GM21825 (cell line): Measurements from ENCODE around the gene BCL10.

Source experiments
- ATAC-seq: cut with Tn5 transposase; IDR thresholded peaks from one replicate; pipeline ENCODE4 v1.9.1; 2021; ENCODE audit warnings: mild to moderate bottlenecking, moderate library complexity; ENCODE audit not compliant: unreplicated experiment

The BCL10 gene

GRCh38 chr1:85276215-85276977 is at the start of gene BCL10:
BCL10 (minus strand) TSS chr1:85276632; CDS start chr1:85276352, 280 bp downstream.
- ATAC-seq, result peak; percentile 96

- no peak for ATAC-seq
These were observed 49.5 kb upstream of the BCL10 start for GRCh38 chr1:85325920-85326319.

DNA sequence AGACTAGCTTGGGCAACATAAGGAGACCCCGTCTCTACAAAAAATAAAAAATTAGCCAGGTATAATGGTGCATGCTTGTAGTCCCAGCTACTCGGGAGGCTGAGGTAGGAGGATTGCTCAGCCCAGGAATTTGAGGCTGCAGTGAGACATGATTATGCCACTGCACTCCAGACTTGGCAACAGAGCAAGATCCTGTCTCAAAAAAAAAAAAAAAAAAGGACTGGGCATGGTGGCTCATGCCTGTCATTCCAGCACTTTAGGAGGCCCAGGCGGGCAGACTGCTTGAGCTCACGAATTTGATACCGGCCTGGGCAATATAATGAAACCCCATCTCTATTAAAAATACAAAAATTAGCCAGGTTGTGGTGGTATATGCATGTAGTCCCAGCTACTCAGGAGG is 47.3 kb upstream of the BCL10 start:
- no peak for ATAC-seq

DNA sequence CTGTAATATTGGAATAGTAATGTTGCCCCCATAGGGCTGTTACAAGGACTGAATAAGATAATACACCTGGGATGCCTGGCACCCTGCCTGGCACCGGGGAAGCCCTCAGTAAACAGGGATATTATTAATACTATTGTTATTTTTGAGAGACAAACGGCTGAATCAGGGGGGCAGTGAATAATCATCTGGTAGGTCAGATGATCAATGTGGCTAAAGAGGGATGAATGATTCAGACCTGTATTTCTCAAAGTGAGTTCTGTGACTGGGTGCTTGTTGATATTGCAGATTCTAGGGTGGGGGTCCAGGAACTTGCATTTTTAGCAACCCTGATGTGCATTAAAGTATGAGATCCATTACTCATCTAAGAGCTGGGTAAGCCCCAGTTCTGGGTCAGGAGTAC is 46.2 kb upstream of the BCL10 start:
- no peak for ATAC-seq

DNA sequence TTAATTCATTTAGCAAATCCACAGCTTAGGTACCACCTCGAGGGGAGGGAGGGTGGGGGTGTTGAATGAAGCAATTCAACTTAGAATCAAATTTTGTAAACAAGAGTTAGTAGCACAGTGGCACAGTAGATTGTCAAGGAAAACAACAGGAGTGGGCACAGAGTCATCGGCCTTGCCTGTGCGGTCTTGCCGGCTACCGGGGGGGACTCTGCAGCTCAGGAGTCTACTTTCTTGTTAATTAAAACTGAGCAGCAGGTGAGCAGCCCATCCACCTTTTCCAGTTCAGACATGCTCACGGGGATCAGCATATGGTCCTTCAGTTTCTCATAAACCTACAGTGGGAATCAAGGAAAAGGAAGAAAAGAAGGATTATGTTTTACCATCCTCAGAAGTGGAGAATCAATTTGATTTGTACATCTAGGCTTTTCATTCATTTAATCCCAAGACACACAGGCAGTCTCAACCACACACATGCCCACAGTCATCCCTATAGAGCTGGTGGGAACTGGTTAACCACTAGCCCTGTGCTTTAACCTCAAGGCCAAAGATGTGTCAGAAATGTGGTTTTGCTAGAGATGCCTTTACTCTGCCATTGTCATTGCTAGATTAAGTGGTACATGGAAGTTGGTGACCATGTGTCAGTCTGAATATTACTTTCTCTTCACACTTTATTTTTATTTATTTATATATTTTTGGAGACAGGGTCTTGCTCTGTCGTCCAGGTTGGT is 45.0 kb upstream of the BCL10 start:
- peak; percentile 54 for ATAC-seq

- ATAC-seq, result no peak
These were observed 44.1 kb upstream of the BCL10 start for GRCh38 chr1:85320371-85321131.

DNA sequence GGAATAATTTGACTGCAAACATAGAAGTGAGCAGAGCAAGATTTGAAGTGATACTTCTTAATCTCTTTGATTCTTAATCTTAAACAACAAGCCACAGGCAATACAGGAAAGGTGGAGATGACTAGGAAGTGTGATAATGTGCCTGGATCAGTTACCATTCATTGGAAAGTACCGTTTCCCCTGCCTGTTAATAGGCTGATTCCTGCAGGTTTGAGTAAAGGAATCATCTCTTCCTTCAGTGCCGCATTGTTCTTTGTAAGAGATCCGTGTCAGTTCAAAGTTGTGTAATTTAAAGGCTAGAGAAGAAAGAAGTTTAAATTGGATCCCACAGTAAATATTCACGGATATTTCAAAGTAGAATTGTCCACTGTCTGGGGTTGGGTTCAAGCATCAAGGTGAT is 43.5 kb upstream of the BCL10 start:
- no peak for ATAC-seq

DNA sequence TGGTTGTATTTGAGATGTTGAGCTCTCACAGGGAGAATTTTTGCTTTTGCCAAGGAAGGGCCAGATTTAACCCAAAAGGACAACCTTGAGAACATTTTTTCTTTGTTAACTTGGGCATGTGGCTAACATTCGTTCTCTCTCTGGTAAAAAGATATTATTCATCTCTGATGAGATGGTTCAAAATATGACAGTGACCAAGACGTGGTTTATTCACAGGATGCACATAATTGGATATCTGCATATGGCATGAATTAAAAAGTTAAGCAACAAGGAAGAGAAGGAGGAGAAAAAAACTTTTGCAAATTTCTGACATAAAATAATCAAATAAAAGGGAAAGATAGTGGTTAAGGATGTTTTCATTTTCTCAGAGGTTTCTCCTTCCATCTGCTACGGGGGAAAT is 43.1 kb upstream of the BCL10 start:
- no peak for ATAC-seq

DNA sequence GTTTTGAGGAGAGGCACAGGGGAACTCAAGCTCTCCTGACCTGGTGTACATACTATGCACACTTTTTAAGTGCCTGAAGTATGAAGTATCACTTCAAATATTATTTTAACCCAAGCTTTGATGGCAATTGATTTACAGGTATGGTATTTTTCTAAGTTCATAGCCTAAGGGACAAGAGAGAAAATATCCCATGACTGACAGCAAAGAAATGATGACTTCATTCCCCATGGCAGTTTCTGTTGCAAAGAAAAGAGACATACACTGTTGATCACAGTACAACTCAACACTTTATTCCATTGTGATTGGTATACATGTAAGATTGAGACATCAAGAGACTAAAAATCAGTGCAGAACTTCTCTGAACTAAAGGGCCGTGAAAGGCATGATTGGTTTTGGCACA is 41.8 kb upstream of the BCL10 start:
- no peak for ATAC-seq

DNA sequence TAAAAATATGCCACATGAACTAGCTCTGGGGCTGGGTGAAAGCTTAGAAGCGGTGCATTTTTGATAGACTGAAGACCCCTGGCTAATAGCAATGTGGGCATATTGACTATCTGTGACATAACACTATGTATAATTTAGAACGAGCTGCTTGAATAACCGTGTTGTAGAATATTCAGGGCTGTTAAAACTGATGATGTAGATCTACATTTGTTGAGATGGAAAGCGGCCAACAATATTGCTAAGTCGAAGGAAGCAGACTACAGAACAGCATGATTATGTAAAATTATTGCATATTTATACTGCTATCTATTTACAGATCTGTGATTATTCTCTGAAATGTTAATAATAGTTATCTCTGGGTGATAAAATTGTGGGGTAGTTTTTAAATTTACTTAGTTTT is 41.1 kb upstream of the BCL10 start:
- no peak for ATAC-seq

DNA sequence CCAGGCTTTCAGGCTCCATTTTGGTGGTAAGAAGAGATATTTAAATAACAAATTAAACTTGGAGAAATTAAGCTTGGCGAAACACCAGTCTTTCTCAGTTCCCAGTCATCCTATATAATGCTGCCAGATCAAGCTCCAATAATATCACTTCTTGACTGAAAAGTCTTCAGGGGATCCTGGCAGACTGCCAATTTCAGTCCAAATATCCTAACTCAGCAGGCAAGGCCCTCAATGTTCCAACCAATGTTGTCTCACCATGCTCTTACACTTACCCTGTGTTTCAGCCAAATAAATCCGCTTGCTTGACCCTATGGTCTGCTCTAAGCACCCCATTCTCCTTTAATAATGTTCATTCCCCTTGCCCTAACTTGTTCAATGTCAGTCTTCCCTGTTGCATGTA is 39.9 kb upstream of the BCL10 start:
- no peak for ATAC-seq

- no peak for ATAC-seq
These were observed 39.4 kb upstream of the BCL10 start for GRCh38 chr1:85315789-85316188.

DNA sequence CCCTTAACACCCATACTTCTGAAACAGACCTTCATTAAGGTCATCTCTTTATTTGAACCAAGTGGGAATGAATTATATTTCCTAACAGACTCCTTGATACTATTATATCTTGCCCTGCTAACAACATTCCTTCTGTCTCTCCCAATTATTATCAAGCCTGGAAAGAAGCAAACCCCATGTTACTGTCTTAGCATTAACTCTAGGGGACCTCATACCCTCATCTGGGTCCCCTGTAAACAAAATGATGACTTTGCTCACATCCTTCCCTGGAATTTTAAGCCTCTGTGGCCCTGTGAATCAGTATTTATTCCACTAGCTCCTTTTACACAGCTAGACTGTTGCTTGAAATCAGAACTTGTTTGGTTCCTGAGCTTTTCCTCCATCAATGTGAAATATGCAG is 38.3 kb upstream of the BCL10 start:
- ATAC-seq, result no peak

DNA sequence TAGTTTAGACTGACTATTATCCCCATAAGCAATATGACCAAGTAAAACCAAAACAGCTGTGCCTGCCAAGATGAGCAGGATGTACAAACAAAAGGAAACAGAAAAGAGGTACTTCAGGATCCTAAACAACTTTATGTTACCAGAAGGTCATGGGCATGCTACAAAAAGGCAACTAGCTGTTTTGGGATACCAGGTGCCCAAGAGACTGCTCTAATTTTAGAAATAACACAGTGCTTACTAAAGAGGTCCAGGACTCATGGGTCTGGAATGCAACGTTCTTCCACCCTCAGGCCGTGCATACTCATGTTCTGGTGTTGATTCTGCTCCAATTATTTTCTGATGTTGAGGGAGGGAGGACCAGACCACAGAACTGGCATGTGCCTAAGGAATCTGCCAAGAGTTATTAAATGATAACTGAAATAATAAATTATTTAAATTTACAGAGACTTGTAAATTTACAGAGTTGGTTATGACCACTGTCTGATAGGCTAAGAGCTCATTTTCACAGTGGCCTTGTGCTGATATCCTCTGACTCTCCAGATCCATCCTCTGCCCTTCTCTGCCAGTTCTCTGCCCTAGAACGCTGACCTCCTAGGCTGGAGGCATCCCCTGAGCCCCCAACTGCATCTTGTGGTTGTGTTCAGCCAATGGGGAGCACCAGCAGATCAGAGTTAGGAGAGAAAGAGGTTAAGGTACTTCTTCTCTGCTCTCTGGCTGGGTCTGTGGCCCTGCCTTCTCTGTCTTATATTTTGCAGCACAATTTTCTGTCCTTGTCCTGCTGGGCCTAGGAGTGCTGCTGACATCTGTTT is 37.7 kb upstream of the BCL10 start:
- ATAC-seq, result no peak

DNA sequence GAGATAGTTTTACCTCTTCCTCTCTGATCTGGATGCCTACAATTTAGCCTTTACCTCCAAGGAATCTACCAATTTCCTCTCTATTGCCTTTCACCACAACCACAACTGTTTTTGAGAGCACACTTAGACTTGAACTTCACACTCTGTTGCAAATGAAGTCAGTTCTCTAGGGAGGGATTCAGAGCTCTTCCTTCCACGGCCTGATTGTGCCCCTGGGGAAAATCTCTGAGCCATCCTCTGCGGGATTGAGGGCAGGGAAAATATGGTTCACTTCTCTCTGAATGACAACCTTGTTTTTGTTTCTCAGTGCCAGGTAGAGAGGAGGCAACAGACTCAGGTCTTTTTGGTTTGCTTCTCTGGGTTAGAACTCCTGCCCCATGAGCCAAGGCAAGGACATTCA is 35.4 kb upstream of the BCL10 start:
- ATAC-seq, result no peak

DNA sequence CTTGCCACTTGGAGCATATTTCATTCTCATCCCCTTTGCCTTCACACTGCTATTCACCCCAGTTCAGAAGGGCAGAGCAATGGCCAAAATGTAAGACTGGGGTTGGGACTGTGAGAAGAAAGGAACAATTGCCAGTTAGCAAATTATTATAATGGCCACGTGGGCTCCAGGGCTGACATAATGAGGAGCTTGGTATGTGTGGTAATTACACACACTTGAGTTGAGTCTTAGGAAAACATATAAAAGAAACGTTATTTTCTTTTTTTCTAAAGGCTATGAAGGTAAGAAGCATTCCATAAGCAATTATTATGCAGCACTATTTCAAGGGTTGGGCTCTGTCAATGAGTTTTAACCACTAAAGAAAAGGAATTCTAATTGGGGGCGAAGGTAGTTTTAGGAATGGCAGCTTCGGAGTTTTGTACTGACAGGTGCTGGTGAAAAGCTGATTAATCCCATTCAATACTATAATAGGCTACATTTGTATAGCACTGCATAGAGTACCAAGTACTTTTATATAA is 32.5 kb upstream of the BCL10 start:
- no peak for ATAC-seq

DNA sequence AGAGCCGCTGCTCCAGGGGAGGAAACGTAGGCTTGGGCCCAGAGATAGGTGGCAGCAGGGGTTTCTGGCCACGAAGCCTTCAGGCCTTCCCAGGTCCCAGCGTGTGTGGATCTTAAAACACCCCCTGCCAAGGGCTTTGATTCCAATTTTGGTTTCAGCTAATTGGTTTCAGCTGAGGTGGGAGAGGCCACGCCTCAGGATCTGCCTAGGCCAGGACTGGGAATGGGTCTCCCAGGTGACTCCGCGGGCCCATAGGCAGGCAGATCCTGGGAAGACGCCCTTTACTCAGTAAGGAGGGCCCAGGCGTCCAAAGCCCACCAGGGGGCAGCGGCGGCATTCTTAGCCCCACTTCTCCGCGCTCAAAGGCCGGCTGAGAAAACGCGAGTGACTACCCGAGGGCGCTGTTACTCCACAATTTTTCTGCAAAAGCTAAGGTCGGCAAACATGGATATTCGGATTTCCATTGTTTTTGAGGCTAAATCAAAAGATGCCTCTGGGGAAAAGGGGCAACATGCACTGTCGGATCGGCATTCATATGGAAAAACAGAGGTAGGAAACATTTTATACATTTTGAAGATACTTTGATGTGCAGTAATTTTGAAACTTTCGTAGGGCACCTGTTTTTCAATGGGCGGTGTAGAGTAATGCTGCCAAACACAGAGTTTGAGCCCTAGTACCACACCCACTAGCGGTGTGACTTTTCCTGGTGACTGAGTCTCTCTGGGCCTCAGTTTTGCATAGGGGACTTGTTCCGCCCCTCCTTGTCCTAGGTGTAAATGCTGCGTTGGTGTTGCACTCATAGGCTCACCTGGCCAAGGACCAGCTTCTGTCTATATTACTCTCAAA is 31.8 kb upstream of the BCL10 start:
- peak; percentile 95 for ATAC-seq

DNA sequence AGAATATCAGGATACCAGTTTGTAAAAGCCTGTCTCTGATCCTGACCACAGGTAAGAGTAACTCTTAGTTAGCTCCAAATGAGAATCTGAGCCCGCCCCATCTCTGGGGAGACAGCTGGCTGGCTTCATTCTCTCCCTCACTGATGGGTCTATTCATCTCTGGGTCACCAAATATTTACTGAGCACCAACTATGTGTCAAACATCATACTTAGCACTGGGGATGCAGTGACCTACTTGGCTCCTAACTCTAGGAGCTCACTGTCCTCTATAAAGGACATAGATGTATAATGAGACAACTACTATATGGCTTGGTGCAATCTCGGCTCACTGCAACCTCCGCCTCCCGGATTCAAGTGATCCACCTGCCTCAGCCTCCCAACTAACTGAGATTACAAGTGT is 29.8 kb upstream of the BCL10 start:
- ATAC-seq, result no peak

GRCh38 chr1:85303440-85304162 is 27.2 kb upstream of the BCL10 start:
- ATAC-seq, result no peak
